AG04450 (cell line): ENCODE data around the gene TMEM45B. TPM values are rescaled to one million over a fixed set of nuclear protein-coding genes. Genes with fewer than 3 reads are reported as not detected.

ENCODE experiments used
- CTCF ChIA-PET: fragments of 300-600, 350-600 bp; formaldehyde crosslinking; extraction: SDS; loops from one replicate; lab custom pipeline; 2022; ENCODE audit warnings: antibody characterized with exemption, inconsistent platforms; lab: Charles Lee
- POLR2A ChIA-PET: fragments of 350-600 bp; formaldehyde crosslinking; extraction: SDS; loops from one replicate; lab custom pipeline; 2021; ENCODE audit warnings: antibody characterized with exemption, inconsistent platforms; lab: Yijun Ruan, JAX
- DNase-seq: peaks from one replicate; pipeline ENCODE4 v3.0.0-alpha.2; 2011; ENCODE audit warnings: low read depth, low spot score
- H3K27ac ChIP-seq: one replicate; pipeline ENCODE4 v1.5.1; 2012; ENCODE audit warnings: low read depth, low read length, control low read depth
- H3K27me3 ChIP-seq: one replicate; pipeline ENCODE4 v1.6.0; 2012; ENCODE audit warnings: low read length; ENCODE audit not compliant: control insufficient read depth, insufficient read depth
- H3K4me3 ChIP-seq: 2 replicates; pipeline ENCODE4 v1.5.1; 2011; ENCODE audit warnings: mild to moderate bottlenecking, low read depth, low read length, control low read depth
- H3K9me3 ChIP-seq: 2 replicates; pipeline ENCODE4 v1.5.1; 2012; ENCODE audit warnings: low read length; ENCODE audit not compliant: control insufficient read depth, insufficient read depth
- polyA plus RNA-seq: library from polyadenylated mRNA; depleted of rRNA; stranded (reverse); fragments of >200 nt; gene quantifications from 2 replicates; pipeline ENCODE4 v1.2.3, GENCODE V29; 2011; rRNA removed
- small RNA-seq: library from RNA; depleted of rRNA; stranded (forward); fragments of <200 nt; gene quantifications from one replicate; pipeline ENCODE3, GENCODE V24; 2012; ENCODE audit warnings: low read depth; ENCODE audit not compliant: insufficient read length
- TF ChIP-seq, protein P1 (sequence below): IDR thresholded peaks from 2 replicates; pipeline ENCODE4 v1.5.1; 2011; ENCODE audit warnings: low read depth, low read length, control low read depth, inconsistent platforms

The TMEM45B gene
- polyA plus RNA-seq, 1 experiment = not detected

DNA sequence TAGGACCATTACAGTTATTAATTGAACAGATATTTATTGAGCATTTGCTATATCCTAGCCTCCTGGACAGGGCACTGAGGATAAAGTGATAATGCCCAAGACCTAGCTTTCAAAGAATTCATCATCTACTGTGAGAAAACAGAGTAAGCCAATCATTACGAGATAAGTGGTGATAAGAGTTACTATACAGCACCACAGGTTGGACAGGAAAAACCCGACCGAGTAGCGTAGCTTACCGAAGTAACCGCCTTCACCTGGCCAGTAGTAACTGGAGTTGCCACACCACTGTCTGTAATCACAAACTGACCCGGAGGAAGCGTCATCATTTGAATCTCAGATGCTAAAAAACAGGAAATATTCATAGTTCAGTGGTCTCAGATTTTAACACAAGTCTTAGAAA lies 89.8 kb downstream of the TMEM45B start:
- TF ChIP-seq, protein P1, sequence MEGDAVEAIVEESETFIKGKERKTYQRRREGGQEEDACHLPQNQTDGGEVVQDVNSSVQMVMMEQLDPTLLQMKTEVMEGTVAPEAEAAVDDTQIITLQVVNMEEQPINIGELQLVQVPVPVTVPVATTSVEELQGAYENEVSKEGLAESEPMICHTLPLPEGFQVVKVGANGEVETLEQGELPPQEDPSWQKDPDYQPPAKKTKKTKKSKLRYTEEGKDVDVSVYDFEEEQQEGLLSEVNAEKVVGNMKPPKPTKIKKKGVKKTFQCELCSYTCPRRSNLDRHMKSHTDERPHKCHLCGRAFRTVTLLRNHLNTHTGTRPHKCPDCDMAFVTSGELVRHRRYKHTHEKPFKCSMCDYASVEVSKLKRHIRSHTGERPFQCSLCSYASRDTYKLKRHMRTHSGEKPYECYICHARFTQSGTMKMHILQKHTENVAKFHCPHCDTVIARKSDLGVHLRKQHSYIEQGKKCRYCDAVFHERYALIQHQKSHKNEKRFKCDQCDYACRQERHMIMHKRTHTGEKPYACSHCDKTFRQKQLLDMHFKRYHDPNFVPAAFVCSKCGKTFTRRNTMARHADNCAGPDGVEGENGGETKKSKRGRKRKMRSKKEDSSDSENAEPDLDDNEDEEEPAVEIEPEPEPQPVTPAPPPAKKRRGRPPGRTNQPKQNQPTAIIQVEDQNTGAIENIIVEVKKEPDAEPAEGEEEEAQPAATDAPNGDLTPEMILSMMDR = no peak
- ChIA-PET POLR2A (no interaction called here), CTCF (interaction anchor here (1.3 kb wide), 1 partner anchor 227 kb away, joined by 6 read pairs; no protein-coding TSS in a partner anchor)
- no peaks in the 10 kb centered on the region for H3K9me3 ChIP-seq
- no peak overlapping the region for H3K4me3 ChIP-seq
- H3K27me3 ChIP-seq = no peaks in the 10 kb centered on the region
- no peak overlapping the region for H3K27ac ChIP-seq
- no peak for DNase-seq

Small RNA genes within 50 kb of the gene (small RNA-seq; reads per million reads assigned to genes)
- gene AP003327.1 = not detected

Other genes with a start within 250 kb of the TMEM45B start
- 12.7 TPM in 2 replicates for gene NFRKB, start 79.7 kb downstream of the TMEM45B start, polyA plus RNA-seq
- gene PRDM10, start 187.0 kb downstream of the TMEM45B start, polyA plus RNA-seq = 3.9 and 4.7 TPM in 2 replicates